Fibroblast of villous mesenchyme (primary cell): ENCODE results near the gene RNF34. TPM values are rescaled to one million over a fixed set of nuclear protein-coding genes. Genes with fewer than 3 reads are reported as not detected.

Source experiments
- DNase-seq: peaks from one replicate; pipeline ENCODE4 v3.0.0-alpha.2; 2010; ENCODE audit warnings: low read depth
- H3K4me3 ChIP-seq: 2 replicates; pipeline ENCODE4 v1.5.1; 2011; ENCODE audit warnings: low read depth, mild to moderate bottlenecking, low read length
- total RNA-seq: library from RNA; depleted of rRNA; stranded (reverse); fragments of >200 nt; gene quantifications from 2 replicates; pipeline ENCODE4 v1.2.3, GENCODE V29; 2012
- TF ChIP-seq, protein P1 (sequence below): IDR thresholded peaks from 2 replicates; pipeline ENCODE4 v1.5.1; 2012; ENCODE audit warnings: low read depth, mild to moderate bottlenecking, low read length; ENCODE audit not compliant: insufficient read depth

RNF34 gene
- total RNA-seq, 1 donor: 52.7 TPM

DNA sequence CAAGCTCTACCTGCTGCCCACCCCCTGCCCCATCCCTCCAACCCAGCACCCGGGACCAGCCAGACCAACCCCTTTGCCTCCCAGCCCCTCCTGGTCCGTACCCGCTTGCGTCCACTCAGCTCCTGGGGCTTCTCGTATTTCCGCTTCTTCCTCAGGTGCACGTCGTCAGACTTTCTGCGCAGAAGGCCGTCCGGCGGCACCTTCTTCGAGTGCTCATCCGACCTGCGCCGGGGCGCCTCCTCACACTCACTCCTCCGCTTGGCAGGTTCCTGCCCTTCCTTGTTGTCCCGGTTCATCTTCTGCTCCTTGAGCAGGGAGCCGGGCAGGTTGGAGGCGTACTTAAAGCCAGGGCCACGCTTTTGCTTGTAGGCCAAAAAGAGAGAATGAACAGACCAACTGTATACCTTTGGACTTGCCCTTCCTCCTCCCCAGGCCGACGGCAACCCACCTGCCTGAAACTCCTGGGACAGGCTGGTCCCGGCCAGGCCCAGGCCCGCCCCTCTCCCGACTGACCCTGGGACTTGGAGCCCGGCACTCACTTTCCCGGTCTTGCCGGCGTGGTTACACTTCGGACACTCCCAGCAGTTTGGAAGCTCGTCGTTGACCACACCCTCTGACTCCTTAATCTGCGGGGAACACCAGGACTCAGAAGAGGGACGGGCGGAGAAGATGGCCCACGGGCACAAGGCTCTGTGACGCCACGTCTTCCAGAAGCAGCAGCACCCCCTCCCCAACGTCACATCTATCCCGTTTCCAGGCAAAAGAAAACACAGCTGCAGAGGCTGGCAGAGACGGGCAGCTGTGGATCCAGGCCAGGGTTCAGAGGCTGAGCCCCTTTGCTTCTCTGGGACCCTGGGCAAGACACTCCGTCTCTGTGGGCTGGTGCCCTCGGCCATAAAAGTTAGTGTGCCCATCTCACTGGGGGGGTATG lies 44.3 kb downstream of the RNF34 start:
- TF ChIP-seq, protein P1, sequence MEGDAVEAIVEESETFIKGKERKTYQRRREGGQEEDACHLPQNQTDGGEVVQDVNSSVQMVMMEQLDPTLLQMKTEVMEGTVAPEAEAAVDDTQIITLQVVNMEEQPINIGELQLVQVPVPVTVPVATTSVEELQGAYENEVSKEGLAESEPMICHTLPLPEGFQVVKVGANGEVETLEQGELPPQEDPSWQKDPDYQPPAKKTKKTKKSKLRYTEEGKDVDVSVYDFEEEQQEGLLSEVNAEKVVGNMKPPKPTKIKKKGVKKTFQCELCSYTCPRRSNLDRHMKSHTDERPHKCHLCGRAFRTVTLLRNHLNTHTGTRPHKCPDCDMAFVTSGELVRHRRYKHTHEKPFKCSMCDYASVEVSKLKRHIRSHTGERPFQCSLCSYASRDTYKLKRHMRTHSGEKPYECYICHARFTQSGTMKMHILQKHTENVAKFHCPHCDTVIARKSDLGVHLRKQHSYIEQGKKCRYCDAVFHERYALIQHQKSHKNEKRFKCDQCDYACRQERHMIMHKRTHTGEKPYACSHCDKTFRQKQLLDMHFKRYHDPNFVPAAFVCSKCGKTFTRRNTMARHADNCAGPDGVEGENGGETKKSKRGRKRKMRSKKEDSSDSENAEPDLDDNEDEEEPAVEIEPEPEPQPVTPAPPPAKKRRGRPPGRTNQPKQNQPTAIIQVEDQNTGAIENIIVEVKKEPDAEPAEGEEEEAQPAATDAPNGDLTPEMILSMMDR: no peak
- H3K4me3 ChIP-seq: no peak overlapping the region
- no peak for DNase-seq

DNA sequence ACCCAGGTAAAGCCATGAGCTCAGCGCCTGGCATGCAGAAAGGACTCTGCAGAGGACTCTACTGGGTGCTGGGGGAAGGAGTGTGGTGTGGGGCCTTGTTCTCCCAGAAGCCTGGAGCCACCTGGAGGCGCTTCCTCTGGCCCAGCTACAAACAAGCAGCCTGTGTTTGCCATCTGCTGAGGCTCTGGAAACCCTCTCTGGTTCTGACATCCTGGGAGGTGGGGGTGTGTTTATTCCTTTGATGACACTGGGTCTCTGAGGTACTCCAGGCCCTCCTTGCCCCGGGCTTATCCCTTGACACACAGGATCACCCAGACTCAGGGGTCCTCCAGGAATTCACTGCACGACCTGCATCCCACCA lies 44.9 kb downstream of the RNF34 start:
- H3K4me3 ChIP-seq: no peak overlapping the region
- TF ChIP-seq, protein P1: no peak
- no peak for DNase-seq

DNA sequence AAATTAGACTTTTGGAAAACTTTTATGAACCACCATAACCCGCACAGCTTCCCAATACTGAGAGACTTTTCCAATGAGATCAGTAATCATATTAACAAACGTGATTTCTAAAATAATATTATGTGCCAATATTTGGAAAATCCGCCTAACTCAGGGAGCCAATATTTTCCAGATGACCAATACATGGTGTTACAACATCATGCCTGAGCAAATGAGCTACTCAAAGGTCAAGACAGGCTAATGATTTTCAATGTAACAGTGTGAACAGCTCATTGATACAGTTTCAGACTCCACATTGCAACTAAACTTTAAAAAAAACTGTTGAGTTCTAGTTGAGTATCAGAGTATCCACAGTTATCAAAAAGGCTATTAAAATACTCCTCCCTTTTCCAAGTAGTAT lies 46.8 kb downstream of the RNF34 start:
- TF ChIP-seq, protein P1: no peak
- no peak overlapping the region for H3K4me3 ChIP-seq
- no peak for DNase-seq

DNA sequence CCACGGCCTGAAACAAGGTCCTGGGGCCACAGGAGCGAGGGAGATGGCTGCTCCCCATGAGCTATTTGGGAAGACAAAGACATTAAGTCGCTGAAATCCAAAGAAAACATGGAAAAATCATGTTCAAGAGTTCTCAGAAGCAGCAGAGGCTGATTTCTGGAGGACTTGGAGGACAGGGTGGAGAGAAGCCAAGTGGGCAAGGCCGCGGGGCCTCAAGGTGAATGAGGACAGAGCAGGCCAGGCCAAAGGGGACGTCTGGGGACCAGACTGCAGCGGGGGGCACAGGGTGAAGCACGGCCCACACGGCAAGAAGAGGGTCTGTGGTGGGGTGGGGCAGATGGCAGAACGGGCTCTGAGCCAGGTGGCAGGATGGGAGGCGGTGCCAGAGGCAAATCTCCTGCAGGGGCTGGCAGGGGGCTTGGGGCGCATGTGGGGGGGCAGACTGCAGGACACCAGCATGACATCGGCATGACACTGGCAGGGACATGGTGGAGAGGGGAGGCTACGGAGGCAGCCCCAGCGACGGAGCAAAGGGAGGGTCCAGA lies 48.9 kb downstream of the RNF34 start:
- no peak overlapping the region for H3K4me3 ChIP-seq
- TF ChIP-seq, protein P1: no peak
- no peak for DNase-seq

DNA sequence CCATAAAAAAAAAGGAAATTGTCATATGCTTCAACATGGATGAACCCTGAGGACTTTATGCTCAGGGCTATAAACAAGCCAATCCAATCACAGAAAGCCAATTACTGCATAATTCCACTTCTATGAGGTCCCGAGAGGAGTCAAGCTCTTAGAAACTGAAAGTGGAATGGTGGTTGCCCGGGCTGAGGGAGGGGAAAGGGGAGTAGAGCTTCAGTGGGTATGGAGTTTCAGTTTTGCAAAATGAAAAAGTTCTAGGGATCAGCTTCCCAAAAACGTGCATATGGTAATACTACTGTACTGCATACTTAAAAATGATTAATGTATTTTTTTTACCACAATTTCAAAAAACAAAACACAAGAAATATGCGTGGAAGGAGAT lies 52.0 kb downstream of the RNF34 start:
- H3K4me3 ChIP-seq: peak overlapping the region; percentile 30
- peak; percentile 62 for DNase-seq
- TF ChIP-seq, protein P1: no peak

DNA sequence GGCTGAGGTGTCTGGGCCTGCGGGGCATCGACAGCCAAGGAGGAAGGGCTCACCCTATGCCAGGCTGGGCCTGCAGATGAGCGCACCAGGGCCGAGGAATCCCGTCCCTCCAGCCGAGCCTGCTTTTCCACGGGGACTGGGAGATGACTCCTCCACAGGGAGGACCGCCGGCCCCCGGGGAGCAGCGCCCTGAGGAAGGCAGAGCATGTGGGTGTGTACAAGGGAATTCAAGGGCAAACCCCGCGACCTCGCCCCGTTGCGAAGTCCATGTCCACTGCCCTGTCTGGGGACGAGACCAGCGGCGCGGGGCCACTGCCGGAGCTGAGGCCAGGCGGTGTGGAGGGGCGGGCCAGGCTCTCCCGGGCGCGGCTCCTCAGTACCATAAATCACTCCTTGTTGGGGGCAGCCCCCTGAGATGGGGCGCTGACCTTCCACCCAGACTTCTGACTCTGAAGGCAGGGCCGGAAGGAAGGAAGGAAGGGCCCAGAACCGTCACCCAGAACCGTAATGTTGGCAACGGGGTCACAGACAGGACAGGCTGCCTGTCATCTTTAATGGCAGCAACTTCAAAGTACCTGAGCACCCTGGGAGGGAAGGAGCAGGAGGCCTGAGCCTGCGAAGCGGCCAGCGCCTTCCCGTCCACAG lies 52.5 kb downstream of the RNF34 start:
- peak overlapping the region; percentile 30 for H3K4me3 ChIP-seq
- peak; percentile 29 for DNase-seq
- TF ChIP-seq, protein P1: no peak
